A549 (cell line): ENCODE results near the gene CXCL6.

Experiments used
- MYC ChIP-seq: IDR thresholded peaks from 2 replicates; pipeline ENCODE4 v1.6.1; 2012; ENCODE audit warnings: mild to moderate bottlenecking, inconsistent platforms, low read length, improper control_type of control experiment, borderline replicate concordance
- TF ChIP-seq, protein P1 (sequence below): fragments of >200 bp; sonication (Bioruptor Twin); formaldehyde crosslinking; IDR thresholded peaks from 3 replicates; pipeline ENCODE4 v1.5.1; 2016

DNA sequence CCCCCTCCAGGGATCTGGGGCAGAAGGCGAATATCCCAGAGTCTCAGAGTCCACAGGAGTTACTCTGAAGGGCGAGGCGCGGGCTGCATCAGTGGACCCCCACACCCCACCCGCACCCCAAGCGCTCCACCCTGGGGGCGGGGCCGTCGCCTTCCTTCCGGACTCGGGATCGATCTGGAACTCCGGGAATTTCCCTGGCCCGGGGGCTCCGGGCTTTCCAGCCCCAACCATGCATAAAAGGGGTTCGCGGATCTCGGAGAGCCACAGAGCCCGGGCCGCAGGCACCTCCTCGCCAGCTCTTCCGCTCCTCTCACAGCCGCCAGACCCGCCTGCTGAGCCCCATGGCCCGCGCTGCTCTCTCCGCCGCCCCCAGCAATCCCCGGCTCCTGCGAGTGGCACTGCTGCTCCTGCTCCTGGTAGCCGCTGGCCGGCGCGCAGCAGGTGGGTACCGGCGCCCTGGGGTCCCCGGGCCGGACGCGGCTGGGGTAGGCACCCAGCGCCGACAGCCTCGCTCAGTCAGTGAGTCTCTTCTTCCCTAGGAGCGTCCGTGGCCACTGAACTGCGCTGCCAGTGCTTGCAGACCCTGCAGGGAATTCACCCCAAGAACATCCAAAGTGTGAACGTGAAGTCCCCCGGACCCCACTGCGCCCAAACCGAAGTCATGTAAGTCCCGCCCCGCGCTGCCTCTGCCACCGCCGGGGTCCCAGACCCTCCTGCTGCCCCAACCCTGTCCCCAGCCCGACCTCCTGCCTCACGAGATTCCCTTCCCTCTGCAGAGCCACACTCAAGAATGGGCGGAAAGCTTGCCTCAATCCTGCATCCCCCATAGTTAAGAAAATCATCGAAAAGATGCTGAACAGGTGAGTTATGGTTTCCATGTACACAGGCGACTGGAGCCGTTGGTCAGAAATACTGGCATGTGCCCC is 32.9 kb downstream of the CXCL6 start, which contains the start of gene CXCL1:
- TF ChIP-seq, protein P1, sequence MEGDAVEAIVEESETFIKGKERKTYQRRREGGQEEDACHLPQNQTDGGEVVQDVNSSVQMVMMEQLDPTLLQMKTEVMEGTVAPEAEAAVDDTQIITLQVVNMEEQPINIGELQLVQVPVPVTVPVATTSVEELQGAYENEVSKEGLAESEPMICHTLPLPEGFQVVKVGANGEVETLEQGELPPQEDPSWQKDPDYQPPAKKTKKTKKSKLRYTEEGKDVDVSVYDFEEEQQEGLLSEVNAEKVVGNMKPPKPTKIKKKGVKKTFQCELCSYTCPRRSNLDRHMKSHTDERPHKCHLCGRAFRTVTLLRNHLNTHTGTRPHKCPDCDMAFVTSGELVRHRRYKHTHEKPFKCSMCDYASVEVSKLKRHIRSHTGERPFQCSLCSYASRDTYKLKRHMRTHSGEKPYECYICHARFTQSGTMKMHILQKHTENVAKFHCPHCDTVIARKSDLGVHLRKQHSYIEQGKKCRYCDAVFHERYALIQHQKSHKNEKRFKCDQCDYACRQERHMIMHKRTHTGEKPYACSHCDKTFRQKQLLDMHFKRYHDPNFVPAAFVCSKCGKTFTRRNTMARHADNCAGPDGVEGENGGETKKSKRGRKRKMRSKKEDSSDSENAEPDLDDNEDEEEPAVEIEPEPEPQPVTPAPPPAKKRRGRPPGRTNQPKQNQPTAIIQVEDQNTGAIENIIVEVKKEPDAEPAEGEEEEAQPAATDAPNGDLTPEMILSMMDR = no peak
- no peak for TF ChIP-seq MYC
